ENCODE measurements around the gene CLK3. TPM values are rescaled to one million over a fixed set of nuclear protein-coding genes. Genes with fewer than 3 reads are reported as not detected.
A peak's percentile ranks its signal among the peaks of the same experiment; 100 is the strongest.

Gene CLK3
- total and polyA plus RNA-seq, 2 of the 13 experiments (the other 11 are each of a cell fraction or from before 2014, with no cell fraction given), result 41.5 to 82.0 TPM

GRCh38 chr15:74614744-74615507 lies 710 bp upstream of the CLK3 start (continued):
- TF ChIP-seq, protein P1, sequence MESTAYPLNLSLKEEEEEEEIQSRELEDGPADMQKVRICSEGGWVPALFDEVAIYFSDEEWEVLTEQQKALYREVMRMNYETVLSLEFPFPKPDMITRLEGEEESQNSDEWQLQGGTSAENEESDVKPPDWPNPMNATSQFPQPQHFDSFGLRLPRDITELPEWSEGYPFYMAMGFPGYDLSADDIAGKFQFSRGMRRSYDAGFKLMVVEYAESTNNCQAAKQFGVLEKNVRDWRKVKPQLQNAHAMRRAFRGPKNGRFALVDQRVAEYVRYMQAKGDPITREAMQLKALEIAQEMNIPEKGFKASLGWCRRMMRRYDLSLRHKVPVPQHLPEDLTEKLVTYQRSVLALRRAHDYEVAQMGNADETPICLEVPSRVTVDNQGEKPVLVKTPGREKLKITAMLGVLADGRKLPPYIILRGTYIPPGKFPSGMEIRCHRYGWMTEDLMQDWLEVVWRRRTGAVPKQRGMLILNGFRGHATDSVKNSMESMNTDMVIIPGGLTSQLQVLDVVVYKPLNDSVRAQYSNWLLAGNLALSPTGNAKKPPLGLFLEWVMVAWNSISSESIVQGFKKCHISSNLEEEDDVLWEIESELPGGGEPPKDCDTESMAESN (CRISPR knock-in tag; conservative IDR thresholded peaks at IDR 0.05), result no peak; the same call in 1 of the 2 replicates
- TF ChIP-seq MTF2 (CRISPR knock-in tag; IDR thresholded peaks at IDR 0.05; ENCODE audit: borderline replicate concordance) (0 out of 2 replicates have a peak, but pooled peaks have one; percentile 30), ZNF329 (CRISPR knock-in tag; IDR thresholded peaks at IDR 0.05; ENCODE audit: low read depth) (no peak), ZNF432 (CRISPR knock-in tag; IDR thresholded peaks at IDR 0.05; ENCODE audit: borderline replicate concordance) (0 out of 2 replicates have a peak, but pooled peaks have one; percentile 0), HNRNPLL (IDR thresholded peaks at IDR 0.05; ENCODE audit: low read depth, low read length, poor library complexity, severe bottlenecking) (peak; percentile 37), RBAK (CRISPR knock-in tag; IDR thresholded peaks at IDR 0.05) (no peak), ZNF343 (CRISPR knock-in tag; IDR thresholded peaks at IDR 0.05) (peak; percentile 35; the same call in 1 of the 2 replicates), GABPB1 (CRISPR knock-in tag; IDR thresholded peaks at IDR 0.05) (peak; percentile 52), MZF1 (CRISPR knock-in tag; IDR thresholded peaks at IDR 0.05; ENCODE audit: borderline replicate concordance) (no peak), ZSCAN21 (CRISPR knock-in tag; IDR thresholded peaks at IDR 0.05; ENCODE audit: borderline replicate concordance) (no peak), FOSL1 (CRISPR knock-in tag; IDR thresholded peaks at IDR 0.05; ENCODE audit: borderline replicate concordance) (no peak), PITX1 (CRISPR knock-in tag; IDR thresholded peaks at IDR 0.05) (0 out of 2 replicates have a peak, but pooled peaks have one; percentile 21), NR1H2 (CRISPR knock-in tag; IDR thresholded peaks at IDR 0.05; ENCODE audit: borderline replicate concordance, low read depth) (peak; percentile 55; the same call in 1 of the 2 replicates), DZIP1 (CRISPR knock-in tag; IDR thresholded peaks at IDR 0.05) (no peak), ELF3 (CRISPR knock-in tag; IDR thresholded peaks at IDR 0.05) (0 out of 2 replicates have a peak, but pooled peaks have one; percentile 38), RCOR2 (CRISPR knock-in tag; IDR thresholded peaks at IDR 0.05) (peak; percentile 85), ADNP (CRISPR knock-in tag; IDR thresholded peaks at IDR 0.05) (peak; percentile 92), ZSCAN29 (CRISPR knock-in tag; conservative IDR thresholded peaks at IDR 0.05) (peak; percentile 51; the same call in 1 of the 2 replicates), DDIT3 (CRISPR knock-in tag; IDR thresholded peaks at IDR 0.05) (no peak)
- TF ChIP-seq, protein P2, sequence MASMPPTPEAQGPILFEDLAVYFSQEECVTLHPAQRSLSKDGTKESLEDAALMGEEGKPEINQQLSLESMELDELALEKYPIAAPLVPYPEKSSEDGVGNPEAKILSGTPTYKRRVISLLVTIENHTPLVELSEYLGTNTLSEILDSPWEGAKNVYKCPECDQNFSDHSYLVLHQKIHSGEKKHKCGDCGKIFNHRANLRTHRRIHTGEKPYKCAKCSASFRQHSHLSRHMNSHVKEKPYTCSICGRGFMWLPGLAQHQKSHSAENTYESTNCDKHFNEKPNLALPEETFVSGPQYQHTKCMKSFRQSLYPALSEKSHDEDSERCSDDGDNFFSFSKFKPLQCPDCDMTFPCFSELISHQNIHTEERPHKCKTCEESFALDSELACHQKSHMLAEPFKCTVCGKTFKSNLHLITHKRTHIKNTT (CRISPR knock-in tag; IDR thresholded peaks at IDR 0.05), result 0 out of 2 replicates have a peak, but pooled peaks have one; percentile 46
